NT2/D1 (cell line): Measurements from ENCODE around the gene LAMC2.

Experiments
- SUZ12 ChIP-seq: IDR thresholded peaks from 2 replicates; pipeline ENCODE4 v1.6.1; 2011; ENCODE audit not compliant: insufficient read length, insufficient read depth; ENCODE audit errors: extremely low read depth
- YY1 ChIP-seq: IDR thresholded peaks from 2 replicates; pipeline ENCODE4 v1.6.1; 2011; ENCODE audit not compliant: insufficient read length, insufficient read depth
- ZNF274 ChIP-seq: IDR thresholded peaks from 2 replicates; pipeline ENCODE4 v1.6.1; 2011; ENCODE audit warnings: mild to moderate bottlenecking, low read depth, low read length

DNA sequence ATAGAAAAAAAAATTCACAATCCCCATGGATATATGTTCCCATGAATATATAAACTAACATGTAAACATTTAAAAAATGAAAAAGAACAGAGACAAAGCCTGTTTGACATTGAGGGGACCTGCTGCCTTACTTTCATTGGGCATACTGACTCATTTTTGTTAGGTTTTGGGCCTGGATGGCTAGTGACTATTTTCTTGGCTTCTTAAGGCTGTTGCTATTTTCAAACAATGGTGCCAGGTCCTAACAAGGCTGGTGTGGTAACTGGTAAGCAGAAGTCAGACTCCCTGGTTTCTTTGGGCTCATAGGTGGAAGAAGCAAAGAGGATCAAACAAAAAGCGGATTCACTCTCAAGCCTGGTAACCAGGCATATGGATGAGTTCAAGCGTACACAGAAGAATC lies 51.0 kb downstream of the LAMC2 start:
- no peak for TF ChIP-seq ZNF274
- TF ChIP-seq SUZ12: no peak
- TF ChIP-seq YY1: no peak
